AG09319 (cell line): ENCODE measurements around the gene PCED1B.

ENCODE experiments used
- DNase-seq: peaks from one replicate; pipeline ENCODE4 v3.0.0-alpha.2; 2010; ENCODE audit warnings: low read depth; ENCODE audit errors: extremely low read depth
- TF ChIP-seq, protein P1 (sequence below): IDR thresholded peaks from 2 replicates; pipeline ENCODE4 v1.5.1; 2011; ENCODE audit warnings: low read depth, mild to moderate bottlenecking, inconsistent platforms, low read length, moderate library complexity

The PCED1B gene

DNA sequence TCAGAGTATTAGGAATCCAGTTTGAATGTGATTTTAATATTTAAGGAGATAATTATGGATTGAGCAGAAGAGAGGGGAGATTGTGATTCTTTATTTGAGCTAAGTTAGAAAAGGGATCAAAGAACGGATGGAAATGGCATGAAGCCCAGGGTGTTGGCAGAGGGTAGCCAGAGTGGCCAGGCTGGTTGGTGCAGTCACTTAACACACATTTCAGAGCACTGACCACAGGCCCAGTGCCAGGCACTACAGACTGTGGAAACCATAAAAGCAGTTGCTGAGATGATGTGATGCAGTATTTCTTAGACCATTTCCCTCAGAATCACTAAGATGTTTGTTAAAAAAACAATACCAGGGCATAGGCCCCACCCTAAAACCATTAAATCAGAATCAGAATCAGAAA lies 168.0 kb downstream of the PCED1B start:
- TF ChIP-seq, protein P1, sequence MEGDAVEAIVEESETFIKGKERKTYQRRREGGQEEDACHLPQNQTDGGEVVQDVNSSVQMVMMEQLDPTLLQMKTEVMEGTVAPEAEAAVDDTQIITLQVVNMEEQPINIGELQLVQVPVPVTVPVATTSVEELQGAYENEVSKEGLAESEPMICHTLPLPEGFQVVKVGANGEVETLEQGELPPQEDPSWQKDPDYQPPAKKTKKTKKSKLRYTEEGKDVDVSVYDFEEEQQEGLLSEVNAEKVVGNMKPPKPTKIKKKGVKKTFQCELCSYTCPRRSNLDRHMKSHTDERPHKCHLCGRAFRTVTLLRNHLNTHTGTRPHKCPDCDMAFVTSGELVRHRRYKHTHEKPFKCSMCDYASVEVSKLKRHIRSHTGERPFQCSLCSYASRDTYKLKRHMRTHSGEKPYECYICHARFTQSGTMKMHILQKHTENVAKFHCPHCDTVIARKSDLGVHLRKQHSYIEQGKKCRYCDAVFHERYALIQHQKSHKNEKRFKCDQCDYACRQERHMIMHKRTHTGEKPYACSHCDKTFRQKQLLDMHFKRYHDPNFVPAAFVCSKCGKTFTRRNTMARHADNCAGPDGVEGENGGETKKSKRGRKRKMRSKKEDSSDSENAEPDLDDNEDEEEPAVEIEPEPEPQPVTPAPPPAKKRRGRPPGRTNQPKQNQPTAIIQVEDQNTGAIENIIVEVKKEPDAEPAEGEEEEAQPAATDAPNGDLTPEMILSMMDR = no peak
- no peak for DNase-seq

GRCh38 chr12:47249082-47249481 lies 169.7 kb downstream of the PCED1B start:
- TF ChIP-seq, protein P1 = no peak
- no peak for DNase-seq

- DNase-seq = no peak
- TF ChIP-seq, protein P1 = no peak
Measured at GRCh38 chr12:47249719-47250357, 170.4 kb downstream of the PCED1B start.

GRCh38 chr12:47251919-47252318 lies 172.5 kb downstream of the PCED1B start:
- no peak for DNase-seq
- TF ChIP-seq, protein P1 = no peak

- DNase-seq = no peak
- TF ChIP-seq, protein P1 = no peak
Measured at GRCh38 chr12:47264951-47265350, 185.5 kb downstream of the PCED1B start.

DNA sequence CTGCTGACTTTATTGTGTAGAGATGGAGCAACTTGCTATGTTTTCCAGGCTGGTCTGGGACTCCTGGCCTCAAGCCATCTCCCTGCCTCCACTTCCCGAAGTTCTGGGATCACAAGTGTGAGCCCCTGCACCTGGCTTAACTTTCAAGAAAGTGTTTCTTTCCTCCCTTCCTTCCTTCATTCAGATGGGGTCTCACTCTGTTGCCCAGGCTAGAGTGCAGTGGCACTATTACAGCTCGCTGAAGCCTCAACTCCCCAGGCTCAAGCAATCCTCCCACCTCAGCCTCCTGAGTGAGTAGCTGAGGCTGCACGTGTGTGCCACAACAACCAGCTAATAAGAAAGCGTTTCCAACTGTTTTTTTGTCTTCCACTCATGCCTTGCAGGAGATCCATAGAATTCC lies 186.0 kb downstream of the PCED1B start:
- TF ChIP-seq, protein P1 = no peak
- DNase-seq = no peak

GRCh38 chr12:47267571-47267970 lies 188.2 kb downstream of the PCED1B start:
- TF ChIP-seq, protein P1 = no peak
- DNase-seq = no peak
